SK-N-DZ (cell line): Measurements from ENCODE around the gene SLC37A2.

Experiments
- DNase-seq: peaks from one replicate; pipeline ENCODE4 v3.0.0-alpha.2; 2015; ENCODE audit warnings: low spot score

The SLC37A2 gene

DNA sequence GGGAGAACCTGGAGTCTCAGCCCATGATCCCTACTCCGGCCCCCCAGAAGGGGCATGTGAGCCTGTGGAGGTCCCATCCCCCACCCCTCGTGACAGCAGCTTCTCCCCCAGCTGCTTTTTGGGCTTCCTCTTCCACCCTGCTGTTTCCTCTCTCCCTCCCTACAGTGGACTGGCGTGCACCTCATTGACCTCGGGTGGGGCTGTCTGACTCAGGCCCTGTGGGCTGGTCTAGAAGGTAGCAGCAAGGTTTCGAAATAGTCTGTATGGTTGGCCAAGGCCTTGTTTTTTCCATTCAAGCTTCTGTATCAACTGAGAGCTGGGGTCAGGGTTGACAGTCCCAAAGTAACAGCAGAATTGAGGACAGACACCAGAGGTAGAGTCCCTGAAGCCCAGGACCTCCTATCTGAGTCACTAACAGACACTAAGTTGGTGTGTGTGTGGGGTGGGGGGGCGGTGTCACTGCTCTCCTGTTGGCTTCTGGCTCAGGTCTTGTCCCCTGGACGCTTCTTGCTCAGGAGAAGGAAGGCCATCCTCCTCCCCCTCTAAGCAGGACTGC lies 7.7 kb downstream of the SLC37A2 start:
- no peak for DNase-seq

DNA sequence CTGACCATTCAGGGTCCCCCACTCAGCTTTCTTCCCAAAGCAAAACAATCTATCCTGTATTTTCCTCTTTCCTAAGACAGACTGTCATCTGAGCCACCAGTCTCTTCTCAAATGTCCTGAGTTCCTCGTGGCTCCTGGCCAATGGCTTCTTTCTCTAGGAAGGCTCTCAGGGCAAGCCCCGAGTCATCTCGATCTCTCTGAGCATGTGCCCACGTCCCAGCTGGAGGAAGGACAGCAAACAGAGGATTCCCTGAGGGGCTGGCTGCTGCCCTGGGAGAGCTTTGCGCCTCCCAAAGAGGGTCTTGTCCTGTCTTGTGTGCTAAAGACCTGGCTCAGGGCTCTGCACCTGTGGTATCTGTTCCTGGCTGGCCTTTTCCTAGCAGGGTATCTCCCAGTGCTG lies 8.3 kb downstream of the SLC37A2 start:
- no peak for DNase-seq

DNA sequence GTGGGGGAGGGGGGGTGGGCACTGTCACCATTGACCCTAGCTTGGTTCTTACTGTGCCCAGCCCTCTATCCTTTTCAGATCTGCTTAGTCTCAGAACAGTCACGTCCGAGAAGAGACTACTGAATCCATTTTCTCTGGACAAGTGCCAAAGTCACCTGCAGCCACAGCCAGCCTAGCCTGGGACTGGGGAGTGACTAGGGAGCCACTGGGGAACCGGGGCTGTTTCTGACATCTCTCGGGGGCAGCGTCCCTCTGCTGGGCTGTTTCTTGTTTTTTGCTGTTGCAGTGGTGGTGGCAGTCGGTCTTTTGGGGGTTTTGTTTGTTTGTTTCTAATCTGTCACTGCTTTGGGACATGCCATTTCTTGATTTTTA lies 8.7 kb downstream of the SLC37A2 start:
- DNase-seq = no peak

DNA sequence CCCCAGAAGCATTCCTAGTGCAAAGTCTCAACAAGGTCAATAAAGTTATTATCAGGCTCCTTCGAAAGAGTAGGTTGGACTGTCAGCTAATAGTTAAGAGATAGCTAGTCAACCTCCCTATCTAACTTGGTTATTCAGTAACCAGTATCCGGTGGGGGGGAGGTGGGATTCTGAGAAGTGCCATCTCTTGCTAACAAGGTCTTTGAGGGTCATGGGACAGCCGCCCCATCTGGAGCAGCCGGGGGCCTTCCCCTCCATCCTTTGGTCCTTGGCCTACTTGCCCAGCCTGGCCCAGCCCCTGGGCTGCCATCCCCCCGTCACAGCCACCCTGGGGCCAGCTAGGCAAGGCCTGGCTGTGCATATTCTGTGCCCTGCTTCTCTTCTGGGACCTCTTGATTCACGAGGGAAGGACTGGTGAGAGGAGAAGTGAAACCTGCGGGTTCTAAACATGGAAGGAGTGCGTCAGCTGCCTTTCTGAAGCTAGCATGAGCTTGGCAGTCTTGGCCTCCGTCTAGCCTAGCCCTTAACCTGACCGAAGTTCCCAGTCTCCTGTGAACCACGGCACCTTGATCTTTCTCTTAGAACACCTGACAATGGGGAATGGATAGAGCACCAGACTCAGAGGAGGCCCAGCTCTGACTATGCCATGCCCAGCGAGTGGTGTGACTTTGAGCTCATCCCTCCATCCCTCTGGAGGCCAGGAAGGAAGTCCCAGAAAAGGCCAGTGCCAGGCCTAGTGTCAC lies 9.3 kb downstream of the SLC37A2 start:
- no peak for DNase-seq

DNA sequence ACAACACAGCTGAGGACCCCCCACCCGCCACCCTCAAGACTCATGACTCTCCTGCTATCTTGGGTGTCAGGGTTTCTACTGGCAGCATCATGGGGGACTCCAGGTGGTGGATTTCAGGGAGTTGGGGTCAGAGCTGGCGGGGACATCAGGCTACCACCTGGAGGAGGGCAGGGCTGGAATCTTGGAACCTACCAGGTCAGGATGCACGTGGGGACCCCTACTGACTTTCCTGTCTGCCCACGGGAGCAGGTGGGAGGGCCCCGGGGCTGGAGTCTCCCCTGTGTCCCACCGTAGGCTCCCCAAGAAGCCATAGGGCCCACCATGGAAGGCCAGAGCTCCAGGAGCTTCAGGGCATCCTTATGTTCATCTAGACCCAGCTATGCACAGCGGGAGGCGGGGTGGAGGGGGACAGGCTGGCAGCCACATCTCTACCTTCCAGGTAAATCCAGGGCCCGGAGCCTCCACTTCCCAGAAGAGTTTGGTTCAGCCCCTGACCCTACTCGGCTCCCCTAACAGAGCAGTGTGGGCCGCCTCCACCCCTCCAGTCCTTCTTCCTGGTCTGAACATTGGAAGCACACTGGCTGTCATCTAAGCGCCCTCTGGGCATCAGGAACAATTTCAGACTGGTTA lies 10.0 kb downstream of the SLC37A2 start:
- DNase-seq = no peak

DNA sequence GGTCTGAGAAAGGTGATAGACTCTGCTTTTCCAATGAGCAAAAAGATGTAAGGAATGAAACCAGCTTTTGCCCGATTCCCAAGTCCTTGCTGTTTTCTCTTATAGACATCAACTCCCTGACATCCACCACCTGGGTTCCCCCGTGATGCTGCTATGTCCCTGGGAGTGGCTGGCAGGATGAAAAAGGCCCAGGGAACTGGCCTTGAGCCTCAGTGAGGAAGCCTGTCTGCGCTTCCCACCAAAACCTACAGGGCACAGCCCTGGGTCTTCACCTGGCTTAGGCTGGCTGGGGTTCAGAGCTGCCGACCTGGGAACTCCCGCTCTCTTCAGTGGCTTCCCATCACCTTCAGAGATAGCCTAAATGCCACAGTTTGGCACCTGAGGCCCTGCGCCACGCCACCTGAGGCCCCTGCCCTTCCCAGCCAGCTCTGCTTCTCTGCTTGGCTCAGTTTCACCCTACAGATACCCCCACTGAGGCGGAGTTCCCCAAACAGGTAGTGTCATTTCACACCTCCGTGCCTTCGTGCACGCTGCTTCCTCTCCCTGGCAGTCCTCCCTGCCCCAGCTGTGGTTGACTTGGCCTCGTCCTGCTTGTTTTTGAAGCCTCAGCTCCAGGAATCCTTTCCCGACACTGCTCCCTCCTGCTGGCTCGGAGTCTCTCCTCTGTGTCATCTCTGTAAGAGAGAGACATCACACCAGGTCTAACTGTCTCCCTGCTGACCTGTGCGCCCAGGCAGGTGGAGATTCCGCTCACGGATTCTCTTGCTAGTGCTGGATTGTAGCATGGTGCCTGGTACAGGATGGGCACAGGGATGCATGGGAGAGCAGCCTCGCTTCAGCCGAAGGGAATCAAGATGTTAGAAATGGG lies 10.7 kb downstream of the SLC37A2 start:
- DNase-seq = no peak

DNA sequence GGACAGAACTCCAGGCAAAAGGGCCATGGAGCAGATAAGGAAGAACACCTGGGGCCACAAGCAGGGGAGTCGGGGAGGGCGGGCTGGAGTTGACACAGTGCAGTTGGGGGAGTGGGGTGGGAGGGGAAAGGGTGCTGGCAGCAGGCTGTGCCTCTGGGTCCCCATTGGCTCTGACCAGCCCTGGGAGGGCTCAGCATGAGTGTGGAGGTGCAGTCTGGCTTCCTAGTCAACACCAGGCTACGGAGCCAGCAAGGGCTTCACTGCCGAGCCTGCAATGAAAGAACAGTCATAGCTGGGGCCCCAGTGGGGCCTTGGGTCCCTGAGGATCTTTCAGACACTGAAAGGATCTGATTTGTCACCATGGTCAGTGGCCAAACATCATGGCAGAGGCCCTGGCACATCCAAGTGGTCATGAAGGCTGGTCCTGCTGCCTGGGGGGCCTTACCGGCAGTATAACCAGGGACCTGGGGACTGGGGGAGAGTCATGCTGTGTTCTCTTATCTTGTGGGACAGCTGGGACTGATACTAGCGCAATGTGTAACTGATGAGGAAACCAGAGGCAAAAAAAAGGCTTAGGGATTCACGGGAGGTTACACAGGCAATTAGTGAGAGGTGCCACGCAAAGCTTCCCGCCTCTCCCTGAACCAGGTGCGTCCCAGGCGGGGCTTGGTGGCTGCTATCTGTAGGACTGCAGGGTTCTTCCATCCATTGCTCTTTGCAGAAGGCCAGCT lies 11.6 kb downstream of the SLC37A2 start:
- no peak for DNase-seq

DNA sequence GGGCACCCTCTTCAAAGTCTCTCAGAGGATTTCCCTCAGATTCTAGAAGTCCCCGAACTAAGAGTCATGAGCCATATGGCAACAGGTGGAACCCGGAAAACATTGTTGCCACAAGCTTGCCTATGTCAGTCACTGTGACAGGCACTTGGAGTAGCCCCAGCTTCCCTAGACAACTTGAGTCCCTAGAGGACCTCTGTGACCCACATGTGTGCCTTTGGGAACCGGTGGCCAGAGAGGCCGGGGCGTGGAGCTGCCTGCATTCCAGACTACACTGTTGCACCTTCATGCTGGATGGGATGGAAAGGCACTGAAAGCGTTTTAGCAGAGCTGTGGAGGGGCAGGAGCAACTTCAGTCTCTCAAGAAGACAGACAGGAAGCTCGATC lies 12.1 kb downstream of the SLC37A2 start:
- no peak for DNase-seq

DNA sequence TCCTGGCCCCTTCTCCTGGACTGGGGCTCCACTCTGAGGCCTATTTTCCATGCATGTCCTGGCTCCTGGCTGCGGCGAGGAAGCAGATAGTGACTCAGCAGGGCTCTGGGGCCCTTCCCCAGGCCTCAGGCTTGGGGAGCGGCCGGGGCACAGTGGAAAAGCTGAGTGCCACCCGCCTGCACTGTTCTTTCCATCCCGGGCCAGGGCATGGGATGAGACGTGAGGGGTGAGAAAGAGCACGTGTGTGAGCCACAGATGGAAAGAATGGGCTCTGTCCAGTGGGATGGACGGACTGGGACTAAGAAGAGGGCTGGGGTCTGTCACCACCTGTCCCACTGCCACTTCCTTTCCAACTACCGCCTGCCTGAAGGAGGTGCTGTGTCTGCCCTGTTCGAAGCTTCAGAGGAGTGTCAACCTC lies 12.8 kb downstream of the SLC37A2 start:
- no peak for DNase-seq

DNA sequence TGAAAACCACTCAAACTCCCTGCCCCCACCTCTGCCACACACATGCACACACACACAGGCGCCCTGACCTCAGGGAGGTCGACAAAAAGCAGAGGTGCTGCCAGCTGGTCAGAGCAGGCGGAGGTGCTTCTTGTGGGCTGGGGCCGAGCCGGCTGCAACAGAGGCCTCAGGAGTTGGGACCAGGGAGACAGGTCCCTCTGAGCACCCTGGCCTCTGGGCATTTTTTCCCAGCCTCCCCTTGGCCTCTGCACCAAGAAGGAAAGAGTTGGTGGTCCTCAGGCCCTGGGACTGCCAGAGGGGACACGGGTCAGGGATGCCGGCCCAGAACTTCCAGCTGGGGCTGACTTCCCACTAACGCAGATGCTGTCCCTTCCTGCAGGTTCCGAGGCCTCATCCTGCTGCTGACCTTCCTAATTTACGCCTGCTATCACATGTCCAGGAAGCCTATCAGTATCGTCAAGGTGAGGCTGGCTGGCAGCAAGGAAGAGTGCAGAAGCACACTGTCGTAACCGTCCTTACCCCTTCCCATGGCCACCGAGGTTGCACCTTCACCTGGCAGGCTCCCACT lies 13.4 kb downstream of the SLC37A2 start:
- DNase-seq = no peak

DNA sequence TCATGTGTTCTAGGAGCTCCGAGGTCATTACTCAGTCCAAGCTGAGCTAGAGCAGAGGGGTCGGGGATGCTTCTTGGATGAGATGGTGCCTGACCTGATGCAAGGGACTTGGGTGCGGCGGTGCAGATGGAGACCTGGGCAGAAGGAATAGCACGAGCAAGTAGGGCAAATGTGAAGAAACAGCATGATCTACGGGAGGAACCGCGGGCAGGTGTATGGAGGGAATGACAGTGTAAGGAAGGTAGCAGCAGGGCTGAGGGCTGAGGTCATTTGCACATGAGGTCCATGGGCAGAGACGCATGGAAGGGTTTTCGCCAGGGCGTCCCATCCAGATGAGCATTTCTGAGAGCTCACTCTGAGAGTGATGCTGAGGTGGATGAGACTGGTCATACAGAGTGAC lies 14.9 kb downstream of the SLC37A2 start:
- DNase-seq = no peak

DNA sequence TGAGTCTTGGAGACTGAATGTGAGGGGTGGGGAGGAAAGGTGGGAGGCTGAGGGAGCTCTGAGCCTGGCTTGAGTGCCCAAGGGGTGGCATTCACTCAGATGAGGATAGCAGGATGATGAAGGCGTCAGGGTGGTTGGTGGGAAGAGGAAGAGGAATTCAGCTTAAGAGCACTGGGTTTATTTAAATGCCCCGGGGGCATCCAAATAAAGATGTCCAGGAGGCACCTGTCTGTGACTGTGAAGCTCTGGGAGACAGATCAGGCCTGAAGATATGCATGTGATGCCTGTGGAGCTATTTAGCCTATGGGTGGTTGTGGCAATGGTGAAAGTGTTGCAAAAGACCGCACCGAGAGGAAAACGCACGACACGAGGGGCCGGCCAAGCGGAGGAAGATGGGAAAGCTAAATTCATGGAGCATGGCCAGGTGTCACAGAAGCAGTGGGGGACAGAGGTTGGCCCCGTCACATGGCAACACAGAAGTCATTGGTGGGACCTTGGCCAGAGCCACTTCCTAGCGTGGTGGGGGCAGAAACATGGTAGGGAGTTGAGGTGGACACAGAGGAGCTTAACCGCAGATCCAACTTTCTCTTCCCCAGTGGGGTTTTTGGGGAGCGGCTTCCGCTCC lies 15.5 kb downstream of the SLC37A2 start:
- no peak for DNase-seq

DNA sequence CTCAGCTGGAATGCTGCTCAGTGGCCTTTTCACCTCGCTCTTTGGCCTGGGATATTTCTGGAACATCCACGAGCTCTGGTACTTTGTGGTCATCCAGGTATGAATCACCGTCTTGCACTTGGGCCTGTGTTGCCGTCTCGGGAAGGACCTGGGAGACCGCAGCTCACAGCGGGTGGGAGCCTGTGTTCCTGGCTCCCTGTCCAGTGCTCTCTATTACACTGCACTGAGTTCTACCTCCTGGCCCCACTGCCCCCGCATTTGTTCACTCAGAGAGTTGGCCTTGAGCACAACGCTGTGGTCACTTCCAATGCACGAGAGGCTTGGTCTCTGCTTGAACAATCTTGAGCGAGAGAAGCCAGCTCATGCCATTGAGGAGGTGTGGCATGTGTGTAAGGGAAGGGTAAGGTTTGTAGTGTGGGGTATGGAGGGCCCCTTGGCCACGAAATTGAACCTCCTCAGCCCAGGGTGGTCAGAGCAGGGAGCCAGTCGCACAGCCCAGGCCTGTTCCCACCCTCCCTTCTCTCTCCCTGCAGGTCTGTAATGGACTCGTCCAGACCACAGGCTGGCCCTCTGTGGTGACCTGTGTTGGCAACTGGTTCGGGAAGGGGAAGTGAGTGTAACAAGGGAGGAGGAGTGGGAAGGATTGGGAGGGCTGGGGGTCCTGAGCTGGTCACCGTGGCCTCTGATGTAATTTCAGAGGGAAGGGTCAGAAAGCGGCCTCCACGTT lies 16.2 kb downstream of the SLC37A2 start:
- DNase-seq = no peak

DNA sequence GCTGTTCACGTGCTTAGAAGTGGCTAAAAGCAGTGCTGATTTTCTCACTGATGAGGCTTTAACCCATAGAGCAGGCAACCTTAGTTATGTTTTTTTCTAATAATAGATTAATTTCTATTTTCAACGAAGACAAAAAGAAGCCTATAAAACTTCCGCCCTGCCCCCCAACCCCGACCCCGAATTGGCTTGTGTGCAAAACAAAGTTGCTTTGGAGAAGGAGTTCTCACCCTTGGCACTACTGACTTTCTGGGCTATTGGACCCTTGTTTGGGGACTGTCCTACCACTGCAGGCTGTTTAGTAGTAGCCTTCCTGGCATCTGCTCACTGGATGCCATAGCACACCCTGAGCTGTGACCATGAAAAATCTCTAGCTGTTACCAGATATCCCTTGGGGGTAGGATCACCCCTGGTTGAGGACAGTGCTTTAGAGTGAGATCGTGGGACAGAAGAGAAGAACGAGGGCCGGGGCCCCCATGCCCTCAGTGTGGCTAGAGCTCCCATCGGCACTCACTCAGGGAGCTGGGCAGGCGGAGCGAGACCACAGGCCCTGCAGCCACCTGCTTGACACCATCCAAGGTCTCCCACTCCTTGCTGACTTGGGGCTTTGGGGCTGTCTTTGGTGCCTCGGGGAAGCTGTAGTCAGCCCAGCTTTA lies 16.9 kb downstream of the SLC37A2 start:
- no peak for DNase-seq

DNA sequence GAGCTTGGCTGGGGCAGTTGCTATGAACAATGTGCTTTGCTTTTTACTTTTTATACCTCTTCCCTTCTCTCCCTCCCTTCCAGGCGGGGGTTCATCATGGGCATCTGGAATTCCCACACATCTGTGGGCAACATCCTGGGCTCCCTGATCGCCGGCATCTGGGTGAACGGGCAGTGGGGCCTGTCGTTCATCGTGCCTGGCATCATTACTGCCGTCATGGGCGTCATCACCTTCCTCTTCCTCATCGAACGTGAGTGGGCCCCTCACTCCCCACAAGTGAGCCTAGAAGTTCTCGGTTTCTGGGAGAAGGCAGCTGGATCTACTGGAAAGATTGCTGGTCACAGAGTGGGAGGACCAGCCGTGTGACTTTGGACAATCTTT lies 17.4 kb downstream of the SLC37A2 start:
- no peak for DNase-seq

DNA sequence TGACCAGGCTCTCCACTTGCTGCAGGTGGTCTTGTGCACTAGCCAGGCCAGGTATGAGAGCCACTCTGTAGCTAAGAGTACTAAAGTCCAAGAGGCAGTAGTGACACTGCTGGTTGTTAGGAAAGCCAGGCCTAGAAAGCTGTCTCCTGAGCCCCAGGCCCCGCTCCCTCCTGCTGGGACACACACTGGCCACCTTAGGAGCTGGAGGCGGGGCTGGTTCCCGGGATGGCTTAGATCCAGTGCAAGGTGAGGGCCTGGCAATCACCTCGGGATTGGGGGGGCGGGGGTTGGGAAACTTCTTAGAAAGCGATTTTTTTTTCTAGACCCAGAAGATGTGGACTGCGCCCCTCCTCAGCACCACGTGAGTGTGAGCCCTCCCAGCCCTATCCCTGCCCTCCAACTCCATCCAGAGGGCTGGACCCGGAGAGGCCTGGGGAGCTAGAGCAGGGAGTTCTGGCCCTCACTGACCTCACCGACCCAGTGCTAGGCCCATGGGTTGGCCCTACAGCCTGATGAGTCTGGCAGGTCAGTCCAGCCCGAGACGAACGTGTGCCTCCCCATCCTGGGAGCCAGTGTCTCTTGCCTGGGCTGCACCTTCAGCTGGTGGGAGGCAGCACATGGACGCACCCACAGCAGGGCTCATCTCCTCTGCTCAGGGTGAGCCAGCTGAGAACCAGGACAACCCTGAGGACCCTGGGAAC lies 18.1 kb downstream of the SLC37A2 start:
- no peak for DNase-seq

DNA sequence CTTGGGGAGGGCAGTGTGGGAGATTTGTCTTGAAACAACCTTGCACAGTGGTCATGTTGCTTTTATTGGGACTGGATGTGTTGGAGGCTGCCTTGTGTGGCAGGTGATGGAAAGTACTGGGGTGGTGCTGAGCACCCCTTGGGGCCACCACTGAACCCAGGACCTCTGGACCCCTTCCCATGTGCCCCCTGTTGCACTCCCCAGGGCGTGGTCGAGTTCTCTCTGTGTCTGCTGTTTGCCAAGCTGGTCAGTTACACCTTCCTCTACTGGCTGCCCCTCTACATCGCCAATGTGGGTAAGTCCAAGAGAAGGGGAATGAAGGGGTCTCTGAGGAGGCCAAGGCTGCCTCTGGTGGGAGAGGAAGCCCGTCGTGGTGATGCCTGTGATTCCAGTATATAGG lies 18.9 kb downstream of the SLC37A2 start:
- no peak for DNase-seq

DNA sequence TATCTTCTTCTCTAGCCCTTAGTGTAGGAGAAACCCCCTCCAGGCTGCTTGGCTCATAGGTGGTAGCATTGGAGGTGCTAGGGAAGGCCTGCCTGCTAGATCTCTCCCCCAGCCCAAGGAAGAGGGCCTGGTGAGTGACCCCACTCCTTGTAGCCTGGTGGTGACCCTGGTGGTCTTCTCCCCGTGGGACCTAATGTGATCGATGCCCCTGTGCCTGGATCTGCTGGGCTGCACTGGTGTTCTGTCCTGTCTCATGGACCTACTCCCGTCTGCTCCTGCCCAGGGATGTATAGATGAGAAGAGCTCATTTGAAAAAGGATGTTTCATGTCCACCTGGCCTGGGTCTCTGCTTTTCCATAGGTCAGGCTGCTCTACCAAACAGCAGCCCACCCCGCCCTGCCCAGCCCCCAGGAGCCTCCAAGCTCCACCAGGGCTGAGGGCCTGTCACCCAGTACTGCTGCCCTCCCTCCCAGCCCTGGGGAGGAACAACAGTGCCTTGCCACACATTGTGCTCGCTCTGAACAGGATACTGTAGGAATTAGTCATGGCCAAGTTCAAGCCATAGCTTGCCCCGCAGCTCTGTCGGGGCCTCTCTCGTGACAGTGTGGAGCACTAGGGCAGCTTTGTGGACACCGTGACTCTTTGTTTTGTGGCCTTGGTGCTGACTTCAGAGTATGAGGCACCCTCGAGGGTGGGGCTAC lies 19.7 kb downstream of the SLC37A2 start:
- DNase-seq = no peak
